VCaP (cell line): ENCODE results near the gene ARL13A.
"Not testable (repeated sequence)": the region's sequence is repeated elsewhere in the genome, so short reads cannot be mapped to it uniquely, and the experiment has no call there.

ENCODE experiments used
- H3K27ac ChIP-seq: fragments of 450-650 bp; 2 replicates; pipeline ENCODE4 v1.5.1; 2017
- TF ChIP-seq, protein P1 (sequence below): fragments of 450-650 bp; conservative IDR thresholded peaks from 2 replicates; pipeline ENCODE4 v1.5.1; 2017; ENCODE audit warnings: mild to moderate bottlenecking, moderate library complexity

The ARL13A gene

DNA sequence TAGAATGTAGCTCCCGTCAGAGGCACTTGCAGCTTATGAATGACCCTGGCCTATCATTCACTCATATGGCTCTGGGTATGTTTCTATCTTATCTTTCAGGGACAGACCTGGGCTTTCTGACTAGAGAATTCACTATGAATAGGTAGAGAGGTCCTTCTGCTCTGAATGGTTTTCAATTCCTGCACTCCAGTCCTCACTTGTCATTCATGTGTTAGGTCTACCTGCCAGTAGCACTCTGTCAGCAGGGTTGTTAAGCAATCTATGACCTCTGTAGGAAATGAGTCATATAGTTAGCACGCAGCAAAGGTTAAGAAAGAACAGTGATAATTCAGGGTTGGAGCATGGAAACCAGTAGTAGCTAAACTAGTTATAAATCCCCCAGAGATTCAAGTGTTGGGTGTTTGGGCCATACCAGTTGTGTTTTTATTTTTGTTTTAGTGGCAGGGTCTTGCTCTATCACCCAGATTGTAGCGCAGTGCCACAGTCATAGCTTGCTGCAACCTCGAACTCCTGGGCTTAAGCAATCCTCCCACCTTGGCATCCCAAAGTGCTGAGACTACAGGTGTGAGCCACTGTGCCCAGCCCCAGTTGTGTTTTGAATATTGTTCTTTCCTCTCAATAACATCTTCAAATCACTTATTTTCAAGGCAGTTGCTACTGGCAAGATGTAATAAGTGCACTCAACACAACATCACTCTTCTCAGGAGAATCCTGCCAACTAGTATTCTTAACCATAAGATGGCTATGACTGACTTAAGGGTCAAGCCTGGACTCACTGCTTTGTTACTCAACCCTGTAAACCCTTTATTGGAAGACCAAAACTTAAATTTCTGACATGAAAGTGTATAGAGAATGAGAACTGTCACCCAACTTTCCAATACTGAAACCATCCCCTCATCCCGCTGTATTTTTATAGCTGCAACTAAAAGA lies 25.1 kb downstream of the ARL13A start:
- H3K27ac ChIP-seq: no peak overlapping the region
- TF ChIP-seq, protein P1, sequence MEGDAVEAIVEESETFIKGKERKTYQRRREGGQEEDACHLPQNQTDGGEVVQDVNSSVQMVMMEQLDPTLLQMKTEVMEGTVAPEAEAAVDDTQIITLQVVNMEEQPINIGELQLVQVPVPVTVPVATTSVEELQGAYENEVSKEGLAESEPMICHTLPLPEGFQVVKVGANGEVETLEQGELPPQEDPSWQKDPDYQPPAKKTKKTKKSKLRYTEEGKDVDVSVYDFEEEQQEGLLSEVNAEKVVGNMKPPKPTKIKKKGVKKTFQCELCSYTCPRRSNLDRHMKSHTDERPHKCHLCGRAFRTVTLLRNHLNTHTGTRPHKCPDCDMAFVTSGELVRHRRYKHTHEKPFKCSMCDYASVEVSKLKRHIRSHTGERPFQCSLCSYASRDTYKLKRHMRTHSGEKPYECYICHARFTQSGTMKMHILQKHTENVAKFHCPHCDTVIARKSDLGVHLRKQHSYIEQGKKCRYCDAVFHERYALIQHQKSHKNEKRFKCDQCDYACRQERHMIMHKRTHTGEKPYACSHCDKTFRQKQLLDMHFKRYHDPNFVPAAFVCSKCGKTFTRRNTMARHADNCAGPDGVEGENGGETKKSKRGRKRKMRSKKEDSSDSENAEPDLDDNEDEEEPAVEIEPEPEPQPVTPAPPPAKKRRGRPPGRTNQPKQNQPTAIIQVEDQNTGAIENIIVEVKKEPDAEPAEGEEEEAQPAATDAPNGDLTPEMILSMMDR: no peak

DNA sequence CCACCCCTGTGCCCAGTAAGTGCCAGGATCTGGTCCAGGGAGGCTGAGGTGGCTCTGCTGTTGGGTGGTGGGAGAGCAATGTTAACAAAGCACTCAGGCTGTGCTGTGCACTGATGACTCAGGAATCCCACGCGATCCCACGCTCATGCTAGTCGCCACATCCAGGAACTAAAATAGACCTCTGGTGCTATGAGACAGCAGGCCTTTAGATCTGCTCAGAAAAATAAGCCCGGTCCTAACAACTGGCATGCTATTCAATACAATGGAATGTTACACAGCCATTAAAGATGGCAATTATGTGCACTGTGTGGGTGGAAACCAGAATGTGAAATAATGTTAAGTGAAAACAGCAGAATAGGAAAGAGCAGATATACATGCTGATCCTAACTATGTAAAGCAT lies 26.0 kb downstream of the ARL13A start:
- TF ChIP-seq, protein P1: no peak
- H3K27ac ChIP-seq: no peak overlapping the region

DNA sequence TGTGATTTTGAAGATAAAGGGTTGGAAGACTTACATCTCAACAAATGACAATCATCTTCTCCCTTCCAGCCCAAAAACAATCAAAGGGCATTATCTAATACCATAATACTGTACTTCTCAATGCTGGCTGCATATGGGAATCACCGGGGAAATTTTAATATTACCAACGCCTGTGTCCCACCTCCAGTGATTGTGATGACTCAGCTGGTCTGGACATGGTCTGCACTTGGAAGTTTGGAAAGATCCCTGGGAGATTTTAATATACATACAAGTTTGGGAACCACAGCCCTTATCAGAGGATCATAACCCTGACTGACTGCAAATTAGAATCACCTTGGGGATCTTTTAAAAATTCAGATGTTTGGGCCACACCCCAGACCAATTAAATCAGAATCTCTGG lies 29.9 kb downstream of the ARL13A start:
- H3K27ac ChIP-seq: no peak overlapping the region
- TF ChIP-seq, protein P1: no peak

DNA sequence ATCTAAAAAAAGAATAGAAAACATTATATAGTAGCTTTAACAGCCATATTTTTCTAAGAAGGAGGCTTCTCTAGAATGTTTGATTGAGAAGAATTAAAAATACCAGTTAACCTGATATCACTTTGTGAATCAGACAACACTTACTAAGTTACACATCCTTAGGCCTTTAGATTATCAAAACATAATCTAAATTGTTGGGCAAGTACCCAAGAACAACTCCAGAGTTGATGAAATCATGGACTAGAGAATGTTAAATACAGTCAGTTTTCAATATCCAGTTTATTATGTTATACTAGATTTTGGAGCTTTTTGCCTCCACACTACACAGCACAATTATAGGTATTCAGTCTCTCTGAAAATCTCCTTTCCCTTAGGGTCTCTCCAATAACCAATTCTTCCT lies 39.6 kb downstream of the ARL13A start:
- no peak overlapping the region for H3K27ac ChIP-seq
- TF ChIP-seq, protein P1: no peak

DNA sequence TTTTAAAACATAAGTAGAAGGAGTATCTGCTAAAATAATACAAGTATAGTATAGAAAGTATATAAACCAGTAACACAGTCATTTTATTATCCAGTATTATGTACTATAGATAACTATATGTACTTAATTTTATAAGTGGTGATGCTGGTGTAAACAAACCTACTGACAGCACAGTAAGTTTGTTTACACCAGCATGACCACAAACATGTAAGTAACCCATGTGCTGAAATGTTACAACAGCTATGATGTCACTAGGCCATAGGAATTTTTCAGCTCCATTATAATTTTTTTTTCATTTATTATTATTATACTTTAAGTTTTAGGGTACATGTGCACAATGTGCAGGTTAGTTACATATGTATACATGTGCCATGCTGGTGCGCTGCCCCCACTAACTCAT lies 42.5 kb downstream of the ARL13A start:
- not testable (repeated sequence) for H3K27ac ChIP-seq

DNA sequence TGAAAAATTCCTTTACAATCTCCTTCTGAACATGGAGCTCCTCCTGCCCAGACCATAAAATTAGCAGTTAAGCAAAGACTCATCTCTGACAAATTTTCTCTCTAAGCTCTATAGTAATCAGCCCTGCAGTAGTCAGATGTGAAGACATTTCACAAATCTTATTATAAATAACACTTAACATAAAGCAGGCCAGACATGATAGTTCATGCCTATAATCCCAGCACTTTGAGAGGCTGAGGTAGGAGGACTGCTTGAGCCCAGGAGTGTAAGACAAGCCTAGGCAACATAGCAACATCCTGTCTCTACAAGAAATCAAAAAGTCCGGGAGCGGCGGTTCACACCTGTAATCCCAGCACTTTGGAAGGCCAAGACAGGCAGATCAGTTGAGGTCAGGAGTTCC lies 52.5 kb downstream of the ARL13A start:
- TF ChIP-seq, protein P1: no peak
- H3K27ac ChIP-seq: no peak overlapping the region

DNA sequence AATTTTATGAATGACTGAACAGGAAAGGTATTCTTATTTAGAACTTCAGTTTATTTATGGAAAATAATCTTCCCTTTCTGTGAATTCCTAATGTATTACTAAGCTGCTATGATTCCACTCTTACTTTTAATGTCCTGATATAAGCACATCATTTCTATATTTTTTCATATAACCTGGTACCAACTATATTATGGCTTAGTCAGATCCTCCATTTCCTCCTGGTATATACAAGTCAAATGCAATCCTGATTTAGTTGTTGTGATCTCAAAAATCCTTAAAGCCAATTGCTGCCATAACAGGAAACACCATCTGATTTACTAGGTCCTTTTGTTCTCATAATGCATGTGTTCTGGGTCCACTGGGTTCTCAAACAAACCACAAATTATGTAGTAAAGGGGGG lies 55.6 kb downstream of the ARL13A start:
- TF ChIP-seq, protein P1: no peak
- no peak overlapping the region for H3K27ac ChIP-seq

DNA sequence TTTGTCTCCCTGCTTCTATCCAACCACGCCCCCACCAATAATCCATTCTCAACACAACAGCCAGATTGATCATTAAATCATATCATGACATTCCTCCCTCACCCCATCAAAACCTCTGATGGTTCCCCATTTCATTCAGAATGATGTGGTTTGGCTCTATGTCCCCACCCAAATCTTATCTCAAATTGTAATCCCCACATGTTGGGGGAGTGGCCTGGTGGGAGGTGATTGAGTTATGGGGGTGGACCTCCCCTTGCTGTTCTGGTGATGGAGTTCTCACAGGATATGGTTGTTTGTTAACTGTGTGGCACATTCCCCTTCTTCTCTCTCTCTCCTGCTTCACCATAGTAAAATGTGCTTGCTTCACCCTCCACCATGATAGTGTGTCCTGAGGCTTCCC lies 59.1 kb downstream of the ARL13A start:
- TF ChIP-seq, protein P1: no peak
- no peak overlapping the region for H3K27ac ChIP-seq
